ENCODE results near the gene AQP6.

DNA sequence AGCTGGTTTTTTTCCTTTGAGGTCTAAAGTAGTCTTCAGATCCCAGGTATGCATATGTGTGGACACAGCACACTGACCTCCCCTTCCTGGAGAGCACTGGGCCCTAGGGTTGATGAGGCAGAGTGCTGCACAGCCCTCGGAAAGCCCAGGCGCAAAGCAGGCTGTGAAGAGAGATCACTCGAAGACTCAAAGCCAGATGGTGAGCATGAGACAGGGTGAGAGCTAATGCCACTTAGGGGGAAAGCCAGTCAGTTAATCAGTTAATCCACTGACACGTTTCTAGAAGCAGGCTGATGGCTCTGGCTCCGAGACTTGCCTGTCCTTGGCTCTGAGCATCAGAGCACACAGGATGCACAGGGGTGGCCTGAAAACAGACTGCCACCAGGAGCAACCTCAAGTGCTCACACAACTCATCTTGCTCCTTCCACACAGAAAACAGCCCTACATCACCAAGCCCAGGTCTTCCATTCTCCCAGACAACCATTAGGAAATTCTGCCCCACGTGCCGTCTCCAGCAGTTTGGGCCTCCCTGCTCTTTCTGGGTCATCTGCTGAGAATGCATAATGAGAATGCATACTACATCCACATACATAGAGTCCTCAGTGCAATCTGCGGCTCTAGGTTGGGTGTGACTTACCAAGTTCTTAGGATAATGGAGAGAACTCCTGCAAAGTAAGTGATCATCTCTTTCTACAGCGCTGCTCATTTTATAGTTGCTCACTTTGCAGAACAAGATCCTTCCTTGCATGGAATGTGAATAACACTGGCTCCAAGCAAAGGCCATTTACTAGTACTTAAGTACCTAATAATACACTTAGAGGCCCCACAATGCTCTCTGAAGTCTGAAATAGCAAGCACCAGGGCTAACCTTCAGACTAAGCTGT lies 12.0 kb downstream of the AQP6 start:
- no peak for TF ChIP-seq CTCF (IDR thresholded peaks at IDR 0.05; ENCODE audit: borderline replicate concordance, extremely low read depth, low read length, poor library complexity, severe bottlenecking)
- no peak for TF ChIP-seq EZH2 (IDR thresholded peaks at IDR 0.05; ENCODE audit: borderline replicate concordance, low read depth, low read length, severe bottlenecking)
